NOMO-1 treated with DMSO at 0.1 percent for 48 hours (cell line): Measurements from ENCODE around the gene TMEM120B.
A peak's percentile ranks its signal among the peaks of the same experiment; 100 is the strongest.
"Not testable (repeated sequence)": the region's sequence is repeated elsewhere in the genome, so short reads cannot be mapped to it uniquely, and the experiment has no call there.

Experiments
- DNase-seq: peaks from one replicate; lab custom pipeline; 2025; ENCODE audit not compliant: unreplicated experiment; lab: John Stamatoyannopoulos, UW

Gene TMEM120B

DNA sequence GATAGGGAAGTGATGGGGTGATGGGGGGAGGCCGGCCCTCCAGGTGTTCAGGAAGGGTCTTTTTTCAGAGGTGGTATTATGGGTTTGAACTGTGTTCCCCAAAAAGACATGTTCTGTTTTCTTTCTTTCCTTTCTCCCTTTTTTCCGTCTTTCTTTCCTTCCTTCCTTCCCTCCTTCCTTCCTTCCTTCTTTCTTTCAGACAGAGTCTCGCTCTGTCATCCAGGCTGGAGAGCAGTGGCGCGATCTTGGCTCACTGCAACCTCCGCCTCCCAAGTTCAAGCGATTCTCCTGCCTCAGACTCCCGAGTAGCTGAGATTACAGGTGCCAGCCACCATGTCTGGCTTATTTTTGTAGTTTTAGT, 3.5 kb upstream of the TMEM120B start:
- DNase-seq: not testable (repeated sequence)

DNA sequence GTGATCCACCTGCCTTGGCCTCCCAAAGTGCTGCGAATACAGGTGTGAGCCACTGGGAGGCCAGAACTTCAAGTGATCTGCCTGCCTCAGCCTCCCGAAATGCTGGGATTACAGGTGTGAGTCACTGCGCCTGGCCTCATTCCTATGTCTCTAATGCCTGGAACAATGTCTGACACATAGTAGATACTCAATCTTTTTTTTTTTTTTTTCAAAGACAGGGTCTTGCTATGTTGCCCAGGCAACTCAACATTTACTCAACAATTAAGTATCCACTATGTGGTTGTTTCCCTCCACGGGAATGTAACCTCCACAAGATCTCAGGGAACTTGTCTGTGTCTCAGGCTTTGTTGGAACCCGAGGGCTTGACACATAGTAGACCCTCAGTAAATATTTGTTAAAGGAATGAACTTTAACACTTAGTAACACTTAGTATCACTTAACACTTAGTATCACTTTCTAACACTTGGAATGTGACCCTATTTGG, 3.0 kb upstream of the TMEM120B start:
- no peak for DNase-seq

- peak; percentile 40 for DNase-seq
Measured at GRCh38 chr12:121711361-121712189, 977 bp upstream of the TMEM120B start.

DNA sequence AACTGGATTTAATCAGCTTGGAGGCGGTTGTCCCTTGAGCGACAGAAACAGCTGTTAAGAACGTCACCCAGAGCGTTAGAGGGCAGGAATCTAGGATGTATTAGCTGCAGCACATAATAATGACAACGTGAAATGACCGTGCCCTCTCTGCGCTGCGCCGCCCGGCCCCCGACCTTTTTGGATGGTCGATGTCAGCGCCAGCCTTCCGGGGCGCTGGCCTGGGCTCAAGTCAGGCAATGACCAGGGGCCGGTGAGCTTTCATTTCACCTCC, 427 bp upstream of the TMEM120B start:
- no peak for DNase-seq

GRCh38 chr12:121713257-121713777, 765 bp downstream of the TMEM120B start:
- no peak for DNase-seq

DNA sequence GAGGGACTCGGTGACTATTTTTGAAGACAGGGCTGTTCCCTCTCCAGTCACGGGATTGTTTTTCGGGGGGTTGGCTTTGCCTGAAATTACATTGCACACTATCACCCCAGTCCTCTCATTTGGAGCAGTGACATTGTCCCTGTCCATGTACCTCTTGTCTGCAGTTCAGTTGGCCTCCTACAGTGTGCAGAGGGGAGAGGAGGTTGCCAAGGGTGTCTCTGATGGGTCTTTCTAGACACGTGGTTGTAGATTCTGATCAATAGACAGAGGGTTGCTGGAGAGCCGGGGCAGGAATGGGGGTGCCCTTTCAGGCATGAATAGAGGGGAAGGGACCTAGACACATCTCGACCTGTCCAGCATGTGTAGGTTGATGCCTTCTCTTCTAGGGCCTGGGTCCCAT, 1.2 kb downstream of the TMEM120B start:
- no peak for DNase-seq

DNA sequence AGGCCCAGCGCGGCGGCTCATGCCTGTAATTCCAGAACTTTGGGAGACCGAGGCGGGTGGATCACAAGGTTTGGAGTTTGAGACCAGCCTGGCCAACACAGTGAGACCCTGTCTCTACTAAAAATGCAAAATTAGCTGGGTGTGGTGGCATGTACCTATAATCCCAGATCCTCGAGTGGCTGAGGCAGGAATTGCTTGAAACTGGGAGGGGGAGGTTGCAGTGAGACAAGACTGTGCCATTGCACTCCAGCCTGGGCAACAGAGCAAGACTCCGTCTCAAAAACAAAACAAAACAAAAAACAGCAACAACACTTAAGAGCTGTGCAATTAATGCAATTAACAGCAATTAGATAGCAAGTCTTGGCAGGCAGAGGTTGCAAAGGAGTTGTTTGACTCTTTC, 2.5 kb downstream of the TMEM120B start:
- DNase-seq: not testable (repeated sequence)

GRCh38 chr12:121715862-121716435, 3.4 kb downstream of the TMEM120B start:
- no peak for DNase-seq

DNA sequence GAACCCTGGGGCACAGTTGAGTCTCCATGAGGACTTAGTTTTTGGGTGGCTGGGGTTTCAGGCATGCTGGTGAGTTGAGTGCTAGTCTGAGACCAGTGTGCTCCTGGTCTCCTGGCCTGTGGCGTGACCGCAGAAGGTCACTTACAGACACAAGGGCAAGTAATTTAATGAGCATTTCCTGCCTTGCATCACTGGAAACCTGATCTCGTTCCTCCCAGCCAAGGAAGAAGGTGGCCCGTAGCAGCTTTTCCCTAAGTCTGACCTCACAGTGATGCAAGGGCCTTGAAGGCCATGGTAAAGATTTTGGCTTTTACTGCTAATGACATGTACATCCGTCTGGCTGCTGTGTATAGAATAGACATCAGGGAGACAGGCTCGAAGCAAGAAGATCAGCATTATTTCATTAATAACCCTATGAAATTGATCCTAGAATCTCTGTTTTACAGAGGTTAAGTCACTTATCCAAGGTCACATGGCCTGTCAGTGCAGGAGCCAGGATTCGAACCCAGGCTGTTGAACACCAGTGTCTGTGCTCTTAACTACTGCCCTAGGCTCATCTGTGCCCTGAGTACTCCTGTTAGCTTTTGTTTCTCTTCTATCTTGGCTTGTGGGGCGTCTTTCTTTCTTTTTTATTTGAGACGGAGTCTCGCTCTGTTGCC, 4.6 kb downstream of the TMEM120B start:
- peak; percentile 70 for DNase-seq

DNA sequence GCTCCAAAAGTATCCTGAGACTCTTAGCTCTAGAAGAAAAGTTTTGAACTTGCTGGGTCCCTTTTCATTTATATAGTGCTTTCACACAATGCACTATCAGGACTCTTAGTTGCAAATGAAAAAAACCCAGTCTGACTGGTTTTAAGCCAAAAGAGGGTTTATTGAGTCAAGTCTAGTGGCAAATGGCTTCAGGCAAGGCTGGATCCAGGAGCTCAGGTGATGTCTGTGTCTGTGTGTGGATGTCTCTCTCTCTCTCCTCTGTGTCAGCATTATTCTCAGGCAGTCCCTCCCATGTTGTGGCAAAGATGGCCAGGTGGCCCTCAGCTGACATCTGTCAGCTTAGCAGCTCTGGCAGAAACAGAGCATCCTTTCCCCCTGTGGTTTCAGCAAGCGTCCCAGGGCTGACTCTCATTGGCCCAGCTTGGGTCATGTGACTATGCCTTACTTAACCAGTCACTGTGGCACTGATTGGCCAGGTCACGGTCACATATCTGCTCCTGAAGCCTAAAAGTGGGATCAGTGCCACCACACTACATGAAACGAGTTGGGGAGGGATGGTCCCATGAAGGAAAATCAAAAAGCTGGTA, 6.2 kb downstream of the TMEM120B start:
- no peak for DNase-seq

DNA sequence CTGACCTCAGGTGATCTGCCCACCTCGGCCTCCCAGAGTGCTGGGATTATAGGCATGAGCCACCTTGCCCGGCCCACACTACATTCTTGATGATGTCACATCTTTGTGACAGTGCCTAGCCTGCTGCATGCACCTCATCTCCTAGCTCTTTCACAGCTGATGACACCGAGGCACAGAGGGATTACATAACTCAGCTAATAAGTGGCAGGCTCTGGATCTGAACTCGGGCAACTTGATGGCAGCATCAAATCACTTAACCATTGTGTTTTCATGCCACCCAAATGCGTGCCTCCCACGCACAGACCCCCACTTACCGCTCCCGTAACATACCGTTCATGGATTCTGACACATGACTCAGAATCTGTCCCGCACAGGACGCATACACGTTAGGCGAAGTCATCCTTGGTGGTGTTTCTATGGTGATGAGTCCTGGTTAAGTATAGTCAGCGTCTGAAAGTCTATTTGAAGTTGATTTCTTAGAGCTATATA, 7.4 kb downstream of the TMEM120B start:
- no peak for DNase-seq

- no peak for DNase-seq
Measured at GRCh38 chr12:121720762-121721161, 8.2 kb downstream of the TMEM120B start.

DNA sequence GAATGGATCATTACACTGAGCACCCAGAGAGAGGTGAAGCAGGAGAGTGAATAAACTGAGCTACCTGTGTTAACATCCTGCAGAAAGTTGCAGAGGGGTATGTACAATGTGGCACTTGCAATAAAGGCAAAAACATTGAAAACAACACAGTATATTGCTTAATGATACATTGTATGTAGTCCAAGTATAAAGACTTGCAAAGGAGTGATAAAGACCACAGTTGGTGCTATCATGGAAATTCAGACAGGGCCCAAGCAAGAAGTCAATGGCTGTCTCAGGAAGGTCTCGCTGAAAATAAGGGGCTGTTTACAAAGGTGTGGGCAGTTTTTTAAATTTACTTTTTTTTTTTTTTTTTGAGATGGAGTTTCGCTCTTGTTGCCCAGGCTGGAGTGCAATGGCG, 10.0 kb downstream of the TMEM120B start:
- no peak for DNase-seq

GRCh38 chr12:121723200-121723599, 10.6 kb downstream of the TMEM120B start:
- no peak for DNase-seq

DNA sequence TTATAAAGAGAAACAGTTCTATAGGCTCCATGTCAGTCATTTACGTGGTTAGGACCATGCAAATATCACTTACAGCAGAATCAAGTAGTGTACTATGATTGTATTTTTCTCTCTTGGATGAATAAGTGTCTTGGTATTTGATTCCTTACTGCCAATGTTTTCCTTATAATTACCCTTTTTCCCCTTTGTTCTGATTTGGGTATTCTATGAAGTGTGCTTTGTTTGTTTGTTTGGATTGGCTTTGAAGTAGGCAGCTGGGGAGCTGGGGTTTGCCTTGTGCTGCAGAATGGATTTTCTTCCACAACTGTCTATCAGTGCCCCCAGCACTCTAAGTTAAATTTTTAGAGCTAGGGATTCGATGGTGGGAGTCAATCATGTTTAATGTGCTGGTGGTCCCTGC, 12.4 kb downstream of the TMEM120B start:
- DNase-seq: no peak

DNA sequence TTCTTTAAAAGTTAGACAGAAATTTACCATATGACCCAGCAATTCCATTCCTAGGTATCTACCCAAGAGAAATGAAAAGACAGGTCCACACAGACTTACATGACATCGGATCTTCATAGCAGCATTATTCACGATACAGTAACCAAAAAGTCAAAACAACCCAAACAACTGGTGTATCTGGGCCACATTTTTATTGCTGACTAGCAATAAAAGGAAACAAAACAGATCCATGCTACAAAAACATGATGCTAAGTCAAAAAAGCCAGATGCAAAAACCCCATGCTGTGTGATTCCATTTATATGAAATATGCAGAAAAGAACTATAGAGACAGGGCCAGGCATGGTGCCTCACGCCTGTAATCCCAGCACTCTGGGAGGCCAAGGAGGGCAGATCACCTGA, 12.9 kb downstream of the TMEM120B start:
- no peak for DNase-seq

DNA sequence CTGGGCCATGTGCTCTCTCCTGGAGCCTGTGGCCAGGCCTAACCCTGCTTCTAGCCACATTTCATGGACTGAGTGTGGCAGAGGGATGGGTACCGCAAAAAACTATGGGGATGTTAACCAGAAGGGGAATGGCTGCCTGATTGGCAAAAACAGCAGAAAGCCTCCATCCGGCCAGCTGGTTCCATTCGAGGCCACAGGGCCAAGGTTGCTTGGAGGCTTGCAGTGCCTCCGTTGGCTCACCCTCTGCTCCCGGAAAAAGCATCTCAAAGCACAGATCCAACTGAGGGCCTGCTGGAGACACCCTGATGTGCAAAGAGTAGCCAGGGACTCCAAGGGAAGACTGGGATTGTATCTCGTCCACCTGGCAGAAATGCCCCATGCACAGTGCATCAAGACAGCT, 16.5 kb downstream of the TMEM120B start:
- no peak for DNase-seq

- DNase-seq: no peak
Measured at GRCh38 chr12:121731473-121731872, 18.9 kb downstream of the TMEM120B start.

- DNase-seq: no peak
Measured at GRCh38 chr12:121733849-121734248, 21.3 kb downstream of the TMEM120B start.

DNA sequence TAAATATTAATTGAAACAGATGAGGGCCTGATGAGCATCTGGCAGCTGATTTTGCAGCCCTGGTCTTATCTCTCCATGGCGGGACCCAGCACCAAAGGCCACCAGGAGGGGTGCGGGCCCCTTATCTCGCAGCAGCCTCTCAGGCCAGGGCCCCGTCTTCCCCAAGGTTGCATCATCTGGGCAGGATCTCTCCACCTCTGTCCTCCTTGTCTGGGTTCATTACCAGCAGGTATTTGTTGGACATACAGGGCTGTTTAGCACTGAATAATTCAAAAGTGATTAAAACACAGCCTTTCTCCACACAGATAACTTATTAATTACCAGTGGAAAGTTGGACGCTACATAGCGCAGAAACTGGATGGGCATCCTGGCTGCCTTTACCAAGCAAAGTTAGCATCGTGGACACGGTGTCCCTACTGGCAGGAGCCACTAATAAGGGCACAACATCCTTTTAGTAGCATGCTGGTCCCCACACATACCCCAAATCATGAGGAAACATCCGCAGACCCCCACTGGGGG, 25.8 kb downstream of the TMEM120B start:
- DNase-seq: no peak

GRCh38 chr12:121740847-121741246, 28.3 kb downstream of the TMEM120B start:
- no peak for DNase-seq
